HL-60 (cell line): Measurements from ENCODE around the gene ITPRIP.

ENCODE experiments used
- DNase-seq, 2 experiments: peaks; one replicate each; pipeline ENCODE4 v3.0.0-alpha.2; 2010 to 2020; ENCODE audit warnings: low read depth in 1 of 2, low spot score in 1 of 2
- H3K27ac ChIP-seq: fragments of 250-450 bp; sonication (Bioruptor Pico); replicated peaks from 2 replicates; pipeline ENCODE4 v1.5.1; 2020; ENCODE audit warnings: mild to moderate bottlenecking, moderate library complexity
- H3K27me3 ChIP-seq: fragments of 250-450 bp; sonication (Bioruptor Pico); 2 replicates; pipeline ENCODE4 v1.5.1; 2021; ENCODE audit warnings: mild to moderate bottlenecking, moderate library complexity; ENCODE audit not compliant: insufficient read depth, poor library complexity, severe bottlenecking
- H3K4me3 ChIP-seq: replicated peaks from 2 replicates; pipeline ENCODE4 v1.5.1; 2011; ENCODE audit warnings: mild to moderate bottlenecking, control low read depth, low read length; ENCODE audit not compliant: insufficient read depth
- CTCF ChIP-seq: IDR thresholded peaks from one replicate; pipeline ENCODE4 v1.5.1; 2011; ENCODE audit warnings: low read length, control low read depth, inconsistent platforms; ENCODE audit not compliant: insufficient read depth
- GABPA ChIP-seq: IDR thresholded peaks from 2 replicates; pipeline ENCODE4 v1.6.1; 2012; ENCODE audit warnings: low read depth
- POLR2AphosphoS5 ChIP-seq: IDR thresholded peaks from 2 replicates; pipeline ENCODE4 v1.6.1; 2012; ENCODE audit warnings: low read depth
- SPI1 ChIP-seq: IDR thresholded peaks from 2 replicates; pipeline ENCODE4 v1.6.1; 2012; ENCODE audit warnings: low read depth, mild to moderate bottlenecking, borderline replicate concordance
- TF ChIP-seq, protein P1 (sequence below): IDR thresholded peaks from 2 replicates; pipeline ENCODE4 v1.6.1; 2012; ENCODE audit warnings: low read depth; ENCODE audit not compliant: insufficient replicate concordance

The ITPRIP gene

GRCh38 chr10:104336821-104337467 is 1.3 kb downstream of the ITPRIP start:
- DNase-seq, result no peak
- H3K27ac ChIP-seq, result peak overlapping the region; percentile 97
- TF ChIP-seq, protein P1, sequence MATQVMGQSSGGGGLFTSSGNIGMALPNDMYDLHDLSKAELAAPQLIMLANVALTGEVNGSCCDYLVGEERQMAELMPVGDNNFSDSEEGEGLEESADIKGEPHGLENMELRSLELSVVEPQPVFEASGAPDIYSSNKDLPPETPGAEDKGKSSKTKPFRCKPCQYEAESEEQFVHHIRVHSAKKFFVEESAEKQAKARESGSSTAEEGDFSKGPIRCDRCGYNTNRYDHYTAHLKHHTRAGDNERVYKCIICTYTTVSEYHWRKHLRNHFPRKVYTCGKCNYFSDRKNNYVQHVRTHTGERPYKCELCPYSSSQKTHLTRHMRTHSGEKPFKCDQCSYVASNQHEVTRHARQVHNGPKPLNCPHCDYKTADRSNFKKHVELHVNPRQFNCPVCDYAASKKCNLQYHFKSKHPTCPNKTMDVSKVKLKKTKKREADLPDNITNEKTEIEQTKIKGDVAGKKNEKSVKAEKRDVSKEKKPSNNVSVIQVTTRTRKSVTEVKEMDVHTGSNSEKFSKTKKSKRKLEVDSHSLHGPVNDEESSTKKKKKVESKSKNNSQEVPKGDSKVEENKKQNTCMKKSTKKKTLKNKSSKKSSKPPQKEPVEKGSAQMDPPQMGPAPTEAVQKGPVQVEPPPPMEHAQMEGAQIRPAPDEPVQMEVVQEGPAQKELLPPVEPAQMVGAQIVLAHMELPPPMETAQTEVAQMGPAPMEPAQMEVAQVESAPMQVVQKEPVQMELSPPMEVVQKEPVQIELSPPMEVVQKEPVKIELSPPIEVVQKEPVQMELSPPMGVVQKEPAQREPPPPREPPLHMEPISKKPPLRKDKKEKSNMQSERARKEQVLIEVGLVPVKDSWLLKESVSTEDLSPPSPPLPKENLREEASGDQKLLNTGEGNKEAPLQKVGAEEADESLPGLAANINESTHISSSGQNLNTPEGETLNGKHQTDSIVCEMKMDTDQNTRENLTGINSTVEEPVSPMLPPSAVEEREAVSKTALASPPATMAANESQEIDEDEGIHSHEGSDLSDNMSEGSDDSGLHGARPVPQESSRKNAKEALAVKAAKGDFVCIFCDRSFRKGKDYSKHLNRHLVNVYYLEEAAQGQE, result no peak
- TF ChIP-seq POLR2AphosphoS5, result no peak
- TF ChIP-seq SPI1, result no peak
- TF ChIP-seq GABPA, result no peak
- TF ChIP-seq CTCF, result no peak
- no peaks in the 10 kb centered on the region for H3K27me3 ChIP-seq
- H3K4me3 ChIP-seq, result peak overlapping the region; percentile 84

DNA sequence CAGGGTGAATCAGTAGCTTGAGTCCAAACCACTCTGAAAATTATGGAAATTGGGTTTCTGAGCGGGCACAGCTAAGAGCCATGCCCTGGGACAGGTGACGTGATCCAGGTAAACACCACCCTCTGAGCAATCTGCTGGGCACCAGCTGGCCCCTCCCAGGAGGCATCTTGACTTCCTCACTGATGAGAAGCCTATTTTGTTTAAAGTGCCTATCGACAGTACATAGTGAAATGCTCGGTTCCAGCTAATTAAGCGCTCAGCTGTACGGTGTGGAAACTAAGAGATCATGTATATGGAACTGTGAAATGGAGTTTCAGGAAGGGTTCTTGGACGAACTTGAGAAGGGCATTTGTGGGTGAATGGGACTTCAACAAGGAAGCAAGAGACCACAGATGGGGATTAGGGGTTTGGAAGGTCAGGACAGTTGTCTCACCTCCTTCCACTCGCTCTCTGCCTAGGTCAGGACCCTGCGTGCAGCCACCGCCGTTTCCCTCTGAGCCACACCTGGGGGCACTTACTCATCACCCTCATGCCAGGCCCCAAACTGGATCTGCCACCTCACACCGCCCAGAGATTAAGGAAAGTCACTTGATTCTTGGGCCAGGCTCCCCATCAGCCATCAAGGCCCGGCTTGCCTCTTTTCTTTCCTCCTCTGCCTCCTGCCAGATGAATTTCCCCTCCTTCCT is 3.2 kb downstream of the ITPRIP start:
- H3K4me3 ChIP-seq, result no peak overlapping the region
- DNase-seq, result no peak
- H3K27ac ChIP-seq, result no peak overlapping the region; the same call in 1 of the 2 replicates
- H3K27me3 ChIP-seq, result no peaks in the 10 kb centered on the region
- TF ChIP-seq SPI1, result no peak

GRCh38 chr10:104334561-104334960 is 3.7 kb downstream of the ITPRIP start:
- Histone ChIP-seq H3K27me3 (no peaks in the 10 kb centered on the region), H3K27ac (no peak overlapping the region), H3K4me3 (no peak overlapping the region)
- no peak for DNase-seq
- TF ChIP-seq CTCF, result no peak
- TF ChIP-seq POLR2AphosphoS5, result no peak
- no peak for TF ChIP-seq GABPA
- TF ChIP-seq, protein P1, result no peak
- TF ChIP-seq SPI1, result no peak

GRCh38 chr10:104333728-104334373 is 4.4 kb downstream of the ITPRIP start:
- no peak for DNase-seq
- no peak for TF ChIP-seq SPI1
- TF ChIP-seq GABPA, result no peak
- TF ChIP-seq POLR2AphosphoS5, result no peak
- TF ChIP-seq CTCF, result no peak
- TF ChIP-seq, protein P1, result no peak
- no peak overlapping the region for H3K4me3 ChIP-seq
- no peak overlapping the region for H3K27ac ChIP-seq
- H3K27me3 ChIP-seq, result no peaks in the 10 kb centered on the region
